IMR-90 (cell line): ENCODE results near the gene PIK3C2B. TPM values are rescaled to one million over a fixed set of nuclear protein-coding genes. Genes with fewer than 3 reads are reported as not detected.

Experiments used
- ATAC-seq: fragments of 200-7000 bp; cut with Tn5 transposase; 2 replicates; pipeline ENCODE4 v1.9.1; 2020; ENCODE audit warnings: low read depth, mild to moderate bottlenecking, moderate library complexity
- BruUV-seq: library from RNA; stranded (reverse); fragments of 400-500 nt; replicated peaks from 2 replicates; lab custom pipeline; 2021; lab: Mats Ljungman, UMichigan
- CTCF ChIA-PET: fragments of 300-600 bp; formaldehyde crosslinking; extraction: SDS; loops from one replicate; lab custom pipeline; 2021; ENCODE audit warnings: antibody characterized with exemption; lab: Yijun Ruan, JAX
- POLR2A ChIA-PET: fragments of 300-600 bp; sonication (Branson Sonifier 250); formaldehyde crosslinking; loops from one replicate; lab custom pipeline; 2022; ENCODE audit warnings: antibody characterized with exemption; ENCODE audit not compliant: unreplicated experiment; lab: Charles Lee
- DNase-seq: peaks from one replicate; pipeline ENCODE4 v3.0.0; 2013
- H2AFZ ChIP-seq: replicated peaks from 2 replicates; pipeline ENCODE3; 2013; ENCODE audit warnings: low read length, mild to moderate bottlenecking; ENCODE audit not compliant: poor library complexity
- H2AK5ac ChIP-seq: 2 replicates; pipeline ENCODE4 v1.6.1; 2013; ENCODE audit warnings: low read depth, low read length, inconsistent platforms
- H2AK9ac ChIP-seq: replicated peaks from 2 replicates; pipeline ENCODE3; 2013; ENCODE audit warnings: mild to moderate bottlenecking, low read depth, low read length, moderate library complexity; ENCODE audit not compliant: poor library complexity
- H2BK120ac ChIP-seq: 2 replicates; pipeline ENCODE4 v1.6.1; 2013; ENCODE audit warnings: low read depth, low read length, inconsistent platforms
- H2BK15ac ChIP-seq: 3 replicates; pipeline ENCODE4 v1.6.1; 2013; ENCODE audit warnings: low read depth, low read length, inconsistent platforms
- H2BK20ac ChIP-seq: 2 replicates; pipeline ENCODE4 v1.6.1; 2013; ENCODE audit warnings: low read depth, mild to moderate bottlenecking, inconsistent platforms, low read length, moderate library complexity
- H2BK5ac ChIP-seq: 2 replicates; pipeline ENCODE4 v1.6.1; 2013; ENCODE audit warnings: mild to moderate bottlenecking, low read depth, low read length, inconsistent platforms; ENCODE audit not compliant: poor library complexity, severe bottlenecking
- H3K14ac ChIP-seq: replicated peaks from 2 replicates; pipeline ENCODE4 v1.6.1; 2013; ENCODE audit warnings: low read depth, low read length, inconsistent platforms
- H3K18ac ChIP-seq: 2 replicates; pipeline ENCODE4 v1.6.1; 2013; ENCODE audit warnings: low read depth, low read length, control low read depth
- H3K23ac ChIP-seq: 2 replicates; pipeline ENCODE4 v1.6.1; 2013; ENCODE audit warnings: low read depth, low read length, inconsistent platforms
- H3K27ac ChIP-seq: 2 replicates; pipeline ENCODE4 v1.5.1; 2013; ENCODE audit warnings: mild to moderate bottlenecking, control low read depth, low read length; ENCODE audit not compliant: insufficient read depth
- H3K27me3 ChIP-seq: 2 replicates; pipeline ENCODE4 v1.6.1; 2013; ENCODE audit warnings: low read length; ENCODE audit not compliant: control insufficient read depth, insufficient read depth
- H3K36me3 ChIP-seq: 2 replicates; pipeline ENCODE4 v1.6.1; 2013; ENCODE audit warnings: low read length, mixed read lengths; ENCODE audit not compliant: control insufficient read depth, insufficient read depth
- H3K4ac ChIP-seq: 2 replicates; pipeline ENCODE4 v1.6.1; 2013; ENCODE audit warnings: low read depth, low read length, inconsistent platforms
- H3K4me1 ChIP-seq: 2 replicates; pipeline ENCODE4 v1.6.1; 2013; ENCODE audit warnings: low read length, mixed read lengths; ENCODE audit not compliant: control insufficient read depth, insufficient read depth
- H3K4me2 ChIP-seq: 2 replicates; pipeline ENCODE4 v1.6.1; 2013; ENCODE audit warnings: low read depth, mild to moderate bottlenecking, control low read depth, low read length, moderate library complexity
- H3K4me3 ChIP-seq: 2 replicates; pipeline ENCODE4 v1.5.1; 2013; ENCODE audit warnings: low read depth, mild to moderate bottlenecking, control low read depth, low read length, moderate library complexity; ENCODE audit not compliant: insufficient read depth
- H3K56ac ChIP-seq: 2 replicates; pipeline ENCODE4 v1.6.1; 2013; ENCODE audit warnings: low read length, inconsistent platforms; ENCODE audit not compliant: insufficient read depth; ENCODE audit errors: extremely low read depth
- H3K79me1 ChIP-seq, 2 experiments: 2 replicates each; pipeline ENCODE4 v1.6.1; 2013; ENCODE audit warnings: low read length in 2 of 2, inconsistent platforms in 1 of 2, low read depth in 1 of 2
- H3K9ac ChIP-seq: 2 replicates; pipeline ENCODE4 v1.6.1; 2013; ENCODE audit warnings: low read depth, low read length, control low read depth
- H3K9me1 ChIP-seq: 2 replicates; pipeline ENCODE4 v1.6.1; 2013; ENCODE audit warnings: low read length, inconsistent platforms; ENCODE audit not compliant: insufficient read depth
- H3K9me3 ChIP-seq: 2 replicates; pipeline ENCODE4 v1.6.1; 2013; ENCODE audit warnings: low read length; ENCODE audit not compliant: control insufficient read depth, insufficient read depth
- H4K20me1 ChIP-seq: 2 replicates; pipeline ENCODE4 v1.6.1; 2013; ENCODE audit warnings: low read length, inconsistent platforms; ENCODE audit not compliant: insufficient read depth
- H4K5ac ChIP-seq: 2 replicates; pipeline ENCODE4 v1.6.1; 2013; ENCODE audit warnings: mild to moderate bottlenecking, low read depth, low read length, control low read depth
- H4K8ac ChIP-seq, 2 experiments: 2 replicates each; pipeline ENCODE4 v1.6.1; 2013; ENCODE audit warnings: low read depth in 2 of 2, low read length in 2 of 2, control low read depth in 1 of 2, inconsistent platforms in 1 of 2
- H4K91ac ChIP-seq: 2 replicates; pipeline ENCODE4 v1.6.1; 2013; ENCODE audit warnings: low read depth, low read length, inconsistent platforms; ENCODE audit not compliant: insufficient read depth
- BHLHE40 ChIP-seq: fragments of 150-350 bp; IDR thresholded peaks from 2 replicates; pipeline ENCODE4 v1.6.1; 2016; ENCODE audit warnings: mild to moderate bottlenecking, low read depth, low read length
- CEBPB ChIP-seq: IDR thresholded peaks from 2 replicates; pipeline ENCODE4 v1.6.1; 2012; ENCODE audit warnings: low read depth, low read length, improper control_type of control experiment
- CHD1 ChIP-seq: IDR thresholded peaks from 2 replicates; pipeline ENCODE4 v1.6.1; 2012; ENCODE audit warnings: low read depth, low read length, improper control_type of control experiment
- FOS ChIP-seq: fragments of 150-350 bp; IDR thresholded peaks from 2 replicates; pipeline ENCODE4 v1.6.1; 2016; ENCODE audit warnings: low read depth, low read length
- MAFK ChIP-seq: IDR thresholded peaks from 2 replicates; pipeline ENCODE4 v1.6.1; 2012; ENCODE audit warnings: low read depth, low read length, improper control_type of control experiment
- MAZ ChIP-seq: IDR thresholded peaks from 2 replicates; pipeline ENCODE4 v1.6.1; 2012; ENCODE audit warnings: low read depth, mild to moderate bottlenecking, low read length, improper control_type of control experiment, moderate library complexity, borderline replicate concordance
- NFE2L2 ChIP-seq: fragments of 150-350 bp; IDR thresholded peaks from 2 replicates; pipeline ENCODE4 v1.6.1; 2016; ENCODE audit warnings: low read depth, mild to moderate bottlenecking, low read length
- POLR2A ChIP-seq: IDR thresholded peaks from 2 replicates; pipeline ENCODE4 v1.6.1; 2012; ENCODE audit warnings: mild to moderate bottlenecking, low read depth, low read length
- RAD21 ChIP-seq: IDR thresholded peaks from 2 replicates; pipeline ENCODE4 v1.6.1; 2012; ENCODE audit warnings: low read length, improper control_type of control experiment
- RFX5 ChIP-seq: IDR thresholded peaks from 2 replicates; pipeline ENCODE4 v1.8.0; 2012; ENCODE audit warnings: low read depth, mild to moderate bottlenecking, low read length, moderate library complexity
- SMC3 ChIP-seq: fragments of 150-350 bp; IDR thresholded peaks from 2 replicates; pipeline ENCODE4 v1.6.1; 2016; ENCODE audit warnings: low read depth, mild to moderate bottlenecking, antibody characterized with exemption, low read length, moderate library complexity
- WGBS, 2 experiments: methylation state at CpG; one replicate each; pipeline versions ENCODE4 v1.1.5 to v1.1.7; 2013; ENCODE audit warnings: missing lambda C conversion rate in 2 of 2; ENCODE audit not compliant: insufficient read length in 1 of 2; ENCODE audit errors: extremely low coverage in 2 of 2; 5-methylcytosine and 5-hydroxymethylcytosine counted together
- dilution Hi-C: fragments of 300-500 bp; cut with HindIII; formaldehyde crosslinking; loops from one replicate; pipeline ENCODE4 v1.14.3; 2018; ENCODE audit warnings: low sequenced_read_pairs; ENCODE audit not compliant: unreplicated experiment
- in situ Hi-C: fragments of 300-500 bp; cut with MboI; formaldehyde crosslinking; loops from 3 replicates; pipeline ENCODE4 v1.14.3; 2019; ENCODE audit warnings: low sequenced_read_pairs, inconsistent platforms, mixed read lengths
- intact Hi-C: fragments of 100-400 bp; cut with micrococcal nuclease; formaldehyde crosslinking; loops from 2 replicates; pipeline ENCODE4 v1.10.0; 2022
- polyA plus RNA-seq, 3 experiments: library from polyadenylated mRNA; depleted of rRNA; stranded (reverse); fragments of >200 nt; gene quantifications; 2 replicates each; pipeline ENCODE4 v1.2.3, GENCODE V29; 2012; ENCODE audit warnings: low replicate concordance in 1 of 3
- total RNA-seq: library from RNA; depleted of rRNA; stranded (reverse); fragments of >200 nt; gene quantifications from 2 replicates; pipeline ENCODE4 v1.2.3, GENCODE V29; 2012
- TF ChIP-seq, protein P1 (sequence below): fragments of 150-350 bp; IDR thresholded peaks from 2 replicates; pipeline ENCODE4 v1.6.1; 2017; ENCODE audit warnings: mild to moderate bottlenecking, antibody characterized with exemption, low read length, low read depth
- TF ChIP-seq, protein P2 (sequence below): fragments of 150-350 bp; IDR thresholded peaks from 2 replicates; pipeline ENCODE4 v1.6.1; 2016; ENCODE audit warnings: low read depth, mild to moderate bottlenecking, low read length, moderate library complexity, borderline replicate concordance

PIK3C2B gene
- total and polyA plus RNA-seq, 2 of the 4 experiments (the other 2 are of a cell fraction), result 1.1 to 2.9 TPM

DNA sequence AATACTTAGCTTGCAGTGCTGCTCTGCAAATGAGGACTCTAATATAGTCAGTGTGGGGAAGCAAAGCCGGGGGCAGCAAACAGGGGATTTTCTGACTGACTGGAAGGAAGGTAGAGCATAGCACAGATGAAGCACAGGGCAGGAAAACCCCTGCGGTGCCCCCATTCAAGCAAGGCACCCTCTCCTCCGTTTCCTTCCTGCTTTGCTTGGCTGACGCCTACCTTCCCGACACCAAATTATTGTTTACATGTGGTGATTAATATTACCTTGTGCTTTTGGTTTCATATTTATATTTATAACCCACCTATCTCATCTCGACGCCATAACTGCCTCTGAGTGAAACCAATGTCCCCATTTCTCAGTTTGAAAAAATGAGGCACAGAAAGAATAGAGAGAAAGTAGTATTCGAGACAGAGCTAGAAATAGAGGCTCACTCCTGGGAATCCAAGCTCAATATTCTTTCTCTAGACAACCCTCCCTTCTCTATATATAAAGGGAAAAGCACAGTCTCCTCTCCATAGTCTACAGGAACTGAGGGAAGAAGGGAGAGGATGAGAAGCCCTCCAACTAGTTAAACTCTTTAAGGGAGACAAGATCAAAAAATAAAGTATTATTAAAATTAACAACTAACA is 41.3 kb downstream of the PIK3C2B start:
- no peaks in the 10 kb centered on the region for H3K4me1 ChIP-seq
- H4K5ac ChIP-seq, result no peak overlapping the region
- H3K79me1 ChIP-seq, result no peaks in the 10 kb centered on the region
- no peak overlapping the region for H3K4me2 ChIP-seq
- H3K4me3 ChIP-seq, result no peak overlapping the region
- no peak overlapping the region for H2BK20ac ChIP-seq
- H2BK5ac ChIP-seq, result no peak overlapping the region
- dilution Hi-C loops (no loop called here), intact Hi-C loops (no loop called here), in situ Hi-C loops (no loop called here)
- no peak overlapping the region for H3K27ac ChIP-seq
- ChIA-PET CTCF (interaction anchor here (1.1 kb wide), 1 partner anchor 41 kb away, joined by 3 read pairs; no protein-coding TSS in a partner anchor), POLR2A (no interaction called here)
- H3K9me3 ChIP-seq, result no peaks in the 10 kb centered on the region
- H2AK5ac ChIP-seq, result no peak overlapping the region
- H3K18ac ChIP-seq, result no peak overlapping the region
- no TSS peak for BruUV-seq
- H3K9ac ChIP-seq, result no peak overlapping the region
- no CpG with 5 or more reads among the region's 8 CpGs for WGBS, 2 experiments
- no peak overlapping the region for H3K4ac ChIP-seq
- no peaks in the 10 kb centered on the region for H4K20me1 ChIP-seq
- no peak overlapping the region for H4K8ac ChIP-seq
- H2BK15ac ChIP-seq, result no peak overlapping the region
- no peak overlapping the region for H2AK9ac ChIP-seq
- H3K14ac ChIP-seq, result no peak overlapping the region
- TF ChIP-seq CHD1 (no peak), BHLHE40 (no peak), RAD21 (no peak), MAFK (no peak), MAZ (no peak), SMC3 (no peak), FOS (no peak), RFX5 (no peak), POLR2A (no peak), NFE2L2 (no peak), CEBPB (no peak)
- TF ChIP-seq, protein P1, sequence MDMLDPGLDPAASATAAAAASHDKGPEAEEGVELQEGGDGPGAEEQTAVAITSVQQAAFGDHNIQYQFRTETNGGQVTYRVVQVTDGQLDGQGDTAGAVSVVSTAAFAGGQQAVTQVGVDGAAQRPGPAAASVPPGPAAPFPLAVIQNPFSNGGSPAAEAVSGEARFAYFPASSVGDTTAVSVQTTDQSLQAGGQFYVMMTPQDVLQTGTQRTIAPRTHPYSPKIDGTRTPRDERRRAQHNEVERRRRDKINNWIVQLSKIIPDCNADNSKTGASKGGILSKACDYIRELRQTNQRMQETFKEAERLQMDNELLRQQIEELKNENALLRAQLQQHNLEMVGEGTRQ, result no peak
- TF ChIP-seq, protein P2, sequence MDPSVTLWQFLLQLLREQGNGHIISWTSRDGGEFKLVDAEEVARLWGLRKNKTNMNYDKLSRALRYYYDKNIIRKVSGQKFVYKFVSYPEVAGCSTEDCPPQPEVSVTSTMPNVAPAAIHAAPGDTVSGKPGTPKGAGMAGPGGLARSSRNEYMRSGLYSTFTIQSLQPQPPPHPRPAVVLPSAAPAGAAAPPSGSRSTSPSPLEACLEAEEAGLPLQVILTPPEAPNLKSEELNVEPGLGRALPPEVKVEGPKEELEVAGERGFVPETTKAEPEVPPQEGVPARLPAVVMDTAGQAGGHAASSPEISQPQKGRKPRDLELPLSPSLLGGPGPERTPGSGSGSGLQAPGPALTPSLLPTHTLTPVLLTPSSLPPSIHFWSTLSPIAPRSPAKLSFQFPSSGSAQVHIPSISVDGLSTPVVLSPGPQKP, result no peak
- no peaks in the 10 kb centered on the region for H3K9me1 ChIP-seq
- H4K91ac ChIP-seq, result no peak overlapping the region
- H2AFZ ChIP-seq, result no peak overlapping the region
- H3K56ac ChIP-seq, result no peak overlapping the region
- no peaks in the 10 kb centered on the region for H3K27me3 ChIP-seq
- DNase-seq (no peak), ATAC-seq (no peak)
- H3K23ac ChIP-seq, result no peak overlapping the region
- no peak overlapping the region for H2BK120ac ChIP-seq
- H3K36me3 ChIP-seq, result peaks cover 5% of the 10 kb centered on the region; the same call in 1 of the 2 replicates
